Activated gamma-delta T cell treated with anti-CD3 and anti-CD28 coated beads, Interleukin-2, amount 50 U/mL, for 16 hours (primary cell): ENCODE data around the gene TOP2B.
A peak's percentile ranks its signal among the peaks of the same experiment; 100 is the strongest.

Experiments
- DNase-seq: peaks from one replicate; pipeline ENCODE4 v3.0.0-alpha.2; 2020; ENCODE audit warnings: low read depth

The TOP2B gene

DNA sequence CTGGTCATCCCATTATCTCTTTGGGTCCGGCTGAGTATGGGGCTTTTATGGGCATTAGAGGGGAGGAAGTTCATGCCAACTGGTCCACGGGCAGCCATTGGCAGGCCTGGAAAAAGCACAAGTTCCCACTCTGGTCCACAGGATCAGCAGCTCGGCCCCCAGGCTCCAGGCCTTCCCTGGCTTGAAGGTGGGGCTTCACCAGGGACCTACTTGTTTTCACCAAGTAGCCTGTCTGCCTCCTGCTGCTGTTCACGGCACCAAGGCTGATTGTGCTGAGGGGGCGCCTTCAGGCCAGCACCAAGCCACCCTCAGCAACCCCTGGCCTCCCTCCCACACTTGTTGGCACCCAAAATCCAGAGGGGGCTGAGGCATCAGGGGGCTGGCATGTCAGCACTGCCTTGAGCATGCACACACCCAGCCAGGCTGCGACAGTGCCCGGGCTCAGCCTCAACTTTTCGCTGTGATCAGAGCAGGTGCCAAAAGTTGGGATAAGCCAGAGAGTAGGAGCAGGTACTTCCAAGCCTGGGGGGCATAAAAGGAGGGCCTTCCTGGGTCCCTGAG, 9.1 kb upstream of the TOP2B start:
- no peak for DNase-seq

DNA sequence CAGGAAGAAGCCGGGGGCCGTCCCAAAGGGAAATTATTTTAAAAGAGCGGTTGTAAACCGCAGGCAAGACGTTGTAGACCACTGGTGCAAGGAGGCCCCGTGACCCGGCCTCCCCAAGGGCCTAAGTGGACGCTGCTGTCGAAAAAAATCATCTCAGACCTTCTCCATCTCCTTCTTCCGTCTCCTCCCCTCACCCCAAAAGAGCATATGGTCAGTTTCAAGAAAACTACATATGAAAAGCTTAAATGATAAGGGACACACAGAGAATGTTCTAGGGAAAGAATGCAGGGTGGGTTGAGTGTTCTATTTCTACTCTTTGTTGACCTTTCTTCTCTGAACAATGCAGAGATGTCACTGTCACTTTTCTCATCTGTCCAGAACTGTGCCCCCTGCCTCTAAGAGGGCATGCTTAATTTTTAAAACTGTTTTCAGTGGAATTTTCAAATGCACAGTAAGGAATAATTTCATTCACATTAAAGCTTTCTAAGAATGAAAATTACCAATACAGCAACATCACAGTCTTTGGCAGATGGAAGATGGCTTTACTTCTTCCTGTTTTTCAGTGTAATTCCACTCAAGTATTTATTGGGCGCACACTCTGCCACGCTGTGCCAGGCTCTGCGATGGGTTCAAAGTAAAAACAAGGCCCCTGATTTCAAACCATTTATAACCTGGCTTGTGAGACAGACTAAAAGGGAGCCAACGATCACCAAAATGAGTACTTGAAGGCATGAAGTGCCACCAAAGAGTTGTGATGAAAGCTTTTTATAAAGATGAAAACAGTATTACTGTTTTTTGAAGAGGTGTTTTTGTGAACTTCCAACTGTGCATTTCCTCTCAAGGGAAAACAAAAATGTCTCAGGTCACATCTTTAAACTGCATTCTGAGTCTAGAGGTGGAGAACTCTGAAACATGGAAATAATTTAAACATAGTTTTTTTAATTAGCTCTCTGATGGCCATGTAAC, 891 bp upstream of the TOP2B start:
- no peak for DNase-seq

DNA sequence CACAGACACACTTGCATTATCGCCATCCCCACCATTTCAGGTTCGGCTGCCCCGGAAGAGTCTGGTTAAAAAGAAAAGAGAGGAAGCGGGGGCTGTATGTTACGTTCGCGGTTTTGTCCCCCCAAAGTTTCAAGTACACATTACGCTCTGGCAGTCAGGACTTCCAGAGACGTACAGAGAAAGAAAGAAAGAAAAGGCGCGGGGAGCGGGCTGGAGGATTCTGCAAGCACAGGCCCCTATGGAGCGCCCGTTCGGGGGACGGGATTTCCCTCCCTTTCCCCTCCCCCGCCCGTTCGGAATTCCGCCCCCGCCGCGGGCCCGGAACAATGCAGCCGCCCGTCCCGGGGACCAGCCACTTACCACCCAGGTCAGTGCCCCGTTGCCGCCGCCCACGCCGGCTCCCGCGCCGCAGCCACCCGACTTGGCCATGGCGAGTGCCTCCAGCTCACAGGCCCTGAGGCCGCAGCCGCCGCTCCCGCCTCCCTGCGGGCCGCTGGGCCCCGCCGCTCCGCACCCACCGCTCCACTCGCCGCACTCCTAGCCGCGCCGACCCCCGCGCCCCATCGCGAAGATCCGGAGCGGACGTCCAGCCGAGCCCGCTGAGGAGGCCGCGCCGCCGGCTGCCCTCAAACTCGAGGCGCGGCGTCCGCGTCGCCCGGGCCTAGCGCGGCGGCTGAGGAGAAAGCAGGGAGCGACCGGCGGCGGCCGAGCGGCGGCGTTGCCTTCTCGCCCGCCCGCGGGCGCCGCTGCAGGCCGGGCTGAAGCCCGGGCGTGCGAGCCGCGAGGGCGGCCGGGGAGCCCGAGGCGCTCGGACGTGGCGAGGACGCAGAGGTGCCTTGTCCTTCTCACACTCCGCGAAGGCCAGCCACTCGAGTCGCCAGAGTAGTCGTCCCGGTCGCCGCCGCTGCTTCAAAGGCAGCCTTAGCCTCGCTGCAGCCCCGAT, 567 bp downstream of the TOP2B start:
- DNase-seq = peak; percentile 53

DNA sequence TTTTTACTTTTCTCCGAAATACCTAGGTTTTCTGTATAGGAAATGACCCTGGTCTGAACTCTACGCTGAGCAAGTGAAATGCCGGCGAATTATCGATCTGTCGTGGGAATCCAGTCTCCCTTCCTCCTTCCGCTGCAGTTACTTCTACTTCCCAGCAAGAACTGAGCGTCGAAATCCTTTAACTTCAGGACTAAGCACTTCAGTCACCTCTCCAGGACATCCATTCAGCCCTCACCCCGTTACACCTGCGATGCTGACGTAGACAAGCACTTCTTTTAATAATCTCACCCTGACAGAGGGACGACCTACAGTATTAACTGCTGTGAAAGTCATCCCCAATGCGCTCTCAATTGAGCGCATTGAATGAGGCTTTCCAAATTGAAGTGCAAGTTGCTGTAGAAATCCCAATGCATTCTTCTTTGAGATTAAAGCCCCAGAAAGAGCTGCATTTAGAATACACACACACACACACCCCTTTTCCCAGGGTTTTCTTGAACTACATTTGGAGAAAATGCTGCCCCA, 1.3 kb downstream of the TOP2B start:
- no peak for DNase-seq

DNA sequence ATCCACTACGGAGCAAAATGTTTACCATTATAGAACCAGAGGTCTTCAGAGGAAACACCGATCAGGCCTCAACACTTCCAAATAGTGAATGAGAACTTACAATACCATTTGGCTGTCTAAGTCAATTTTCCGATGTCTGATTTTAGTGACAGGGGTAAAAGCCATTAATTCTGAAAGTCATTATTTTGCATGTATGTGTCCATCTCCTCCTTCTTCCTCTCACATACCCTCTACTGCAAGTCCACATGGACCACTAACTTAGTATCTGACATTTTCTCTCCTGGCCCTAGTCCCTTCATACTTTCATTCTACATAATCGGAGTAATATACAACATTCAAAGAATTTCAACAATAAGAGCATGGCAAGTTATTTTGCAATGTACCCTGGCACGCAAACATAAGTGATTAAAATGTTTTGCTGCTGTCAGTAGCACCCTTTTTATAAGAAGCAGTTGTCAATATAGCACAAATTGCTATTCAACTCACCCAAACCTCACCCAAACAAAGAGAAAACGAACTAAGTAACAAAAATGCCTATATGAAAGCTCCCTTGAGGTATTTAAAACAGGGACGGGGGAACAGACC, 1.9 kb downstream of the TOP2B start:
- DNase-seq = no peak

DNA sequence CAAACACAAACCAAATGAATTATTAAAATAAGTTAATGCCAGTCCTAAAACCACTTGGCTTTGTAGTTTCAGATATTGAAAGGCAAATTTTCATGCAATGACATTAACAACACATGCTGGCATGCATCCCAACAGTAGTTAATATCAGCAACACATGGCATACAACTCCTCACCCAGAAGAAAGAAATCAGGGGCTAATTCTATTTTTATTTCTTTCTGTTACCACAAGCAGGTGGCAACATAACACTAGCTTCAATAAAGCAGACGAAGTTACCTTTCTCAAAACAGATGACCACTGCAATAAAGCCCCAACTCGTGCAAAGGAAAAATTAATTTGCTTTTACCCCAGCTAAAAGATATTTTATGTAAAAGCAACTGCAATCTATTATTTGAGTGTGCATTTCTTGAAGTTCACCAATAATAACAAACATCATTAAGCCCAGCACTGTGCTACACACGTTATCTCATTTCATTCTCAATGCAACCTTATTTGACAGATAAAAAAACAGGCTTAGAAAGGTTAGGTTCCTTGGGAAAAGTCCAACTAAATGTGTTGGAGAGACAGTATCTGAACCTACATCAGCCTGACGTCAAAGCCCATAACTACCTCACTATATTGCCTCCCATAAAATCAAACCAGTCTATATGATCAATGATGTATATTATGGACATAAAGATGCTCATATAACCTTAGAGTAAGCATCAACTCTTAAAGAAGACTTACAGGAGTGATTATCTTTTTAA, 2.8 kb downstream of the TOP2B start:
- no peak for DNase-seq

DNA sequence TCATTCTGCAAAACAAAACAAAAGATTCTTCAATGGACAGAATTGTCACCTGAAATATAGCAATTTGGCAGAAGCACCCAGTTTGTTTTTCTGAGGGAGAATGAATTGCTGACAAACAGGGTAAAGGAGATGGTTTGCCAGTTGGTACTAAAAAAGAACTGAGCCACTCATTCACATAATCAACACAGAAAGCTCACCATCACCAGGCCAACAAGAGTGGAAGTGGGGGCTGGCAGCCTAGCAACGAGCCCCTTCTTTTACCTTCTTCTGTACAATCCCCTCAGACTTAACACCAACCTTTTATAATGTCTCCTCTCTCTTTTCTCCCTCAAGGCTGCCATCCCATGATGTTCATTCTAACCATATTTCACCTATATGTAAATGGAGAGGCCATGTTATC, 5.9 kb downstream of the TOP2B start:
- DNase-seq = no peak

DNA sequence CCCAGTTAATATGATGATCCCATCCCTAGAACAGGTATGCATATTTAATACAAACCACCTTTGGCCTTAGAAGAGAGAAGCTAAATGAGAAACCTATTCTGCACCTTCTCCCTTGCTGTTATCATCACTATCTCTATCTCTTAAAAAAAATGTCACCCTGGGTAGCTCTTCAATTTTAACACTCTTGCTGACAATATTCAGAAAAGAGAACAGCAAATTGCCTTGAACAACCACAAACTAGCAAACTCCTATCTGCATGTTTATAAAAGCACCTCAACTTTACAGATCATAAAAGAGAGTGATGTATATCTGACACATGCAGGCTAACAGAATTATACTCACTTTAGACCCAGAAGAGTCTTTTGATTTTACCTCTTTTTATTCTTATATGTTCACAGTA, 7.4 kb downstream of the TOP2B start:
- no peak for DNase-seq

DNA sequence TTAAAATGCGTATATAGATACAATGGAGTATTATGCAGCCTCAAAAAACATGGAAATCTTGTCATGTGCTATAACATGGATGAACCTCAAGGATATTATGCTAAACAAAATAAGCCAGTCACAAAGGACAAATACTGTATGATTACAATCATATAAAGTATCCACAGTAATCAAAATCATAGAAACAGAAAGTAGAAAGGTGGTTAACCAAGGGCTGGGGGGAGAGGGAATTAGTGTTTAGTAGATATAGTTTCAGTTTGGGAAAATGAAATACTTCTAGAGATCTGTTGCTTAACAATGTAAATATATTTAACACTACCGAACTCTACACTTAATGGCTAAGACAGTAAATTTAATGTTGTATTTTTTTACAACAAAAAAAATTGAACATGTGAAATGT, 9.0 kb downstream of the TOP2B start:
- no peak for DNase-seq

DNA sequence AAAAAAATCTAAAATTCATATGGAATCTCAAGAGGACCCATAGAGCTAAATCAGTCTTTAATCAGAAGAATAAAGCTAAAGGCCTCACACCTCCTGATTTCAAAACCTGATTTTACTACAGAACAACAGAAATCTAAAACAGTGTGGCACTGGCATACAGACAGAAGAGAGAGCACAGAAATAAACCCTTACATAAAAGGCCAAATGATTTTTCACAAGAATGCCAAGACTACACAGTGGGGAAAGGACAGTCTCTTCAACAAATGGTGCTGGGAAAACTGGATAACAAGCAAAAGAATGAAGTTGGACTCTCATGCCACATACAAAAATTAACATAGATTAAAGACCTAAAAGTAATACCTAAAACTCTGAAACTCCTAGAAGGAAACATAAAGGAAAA, 10.1 kb downstream of the TOP2B start:
- no peak for DNase-seq

DNA sequence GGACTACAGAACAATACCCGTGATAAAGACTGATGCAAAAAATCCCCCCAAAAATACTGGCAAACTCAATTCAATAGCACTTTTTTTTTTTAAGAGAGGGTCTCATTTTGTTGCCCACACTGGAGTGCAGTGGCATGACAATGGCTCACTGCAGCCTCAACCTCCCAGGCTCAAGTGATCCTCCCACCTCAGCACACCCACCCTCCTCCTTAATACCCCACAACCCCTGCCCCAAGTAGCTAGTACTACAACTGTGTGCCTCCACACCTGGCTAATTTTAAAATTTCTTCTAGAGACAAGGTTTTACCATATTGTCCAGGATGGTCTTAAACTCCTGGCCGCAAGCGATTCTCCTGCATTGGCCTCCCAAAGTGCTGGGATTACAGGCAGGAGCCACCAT, 11.4 kb downstream of the TOP2B start:
- no peak for DNase-seq

DNA sequence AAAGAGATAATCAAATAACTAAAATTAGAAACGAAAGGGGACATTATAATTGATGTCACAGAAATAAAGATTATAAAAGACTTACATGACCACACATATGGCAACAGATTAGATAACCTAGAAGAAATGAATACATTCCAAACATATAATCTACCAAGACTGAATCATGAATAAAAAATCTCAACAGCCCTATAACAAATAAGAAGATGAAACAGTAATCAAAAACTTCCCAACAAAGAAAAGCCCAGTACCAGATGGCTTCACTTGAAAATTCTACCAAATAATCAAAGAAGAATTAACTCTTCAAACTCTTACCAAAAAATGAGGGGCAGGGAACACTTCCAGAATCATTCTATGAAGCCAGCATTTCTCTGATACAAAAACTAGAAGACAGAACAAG, 11.8 kb downstream of the TOP2B start:
- DNase-seq = no peak

DNA sequence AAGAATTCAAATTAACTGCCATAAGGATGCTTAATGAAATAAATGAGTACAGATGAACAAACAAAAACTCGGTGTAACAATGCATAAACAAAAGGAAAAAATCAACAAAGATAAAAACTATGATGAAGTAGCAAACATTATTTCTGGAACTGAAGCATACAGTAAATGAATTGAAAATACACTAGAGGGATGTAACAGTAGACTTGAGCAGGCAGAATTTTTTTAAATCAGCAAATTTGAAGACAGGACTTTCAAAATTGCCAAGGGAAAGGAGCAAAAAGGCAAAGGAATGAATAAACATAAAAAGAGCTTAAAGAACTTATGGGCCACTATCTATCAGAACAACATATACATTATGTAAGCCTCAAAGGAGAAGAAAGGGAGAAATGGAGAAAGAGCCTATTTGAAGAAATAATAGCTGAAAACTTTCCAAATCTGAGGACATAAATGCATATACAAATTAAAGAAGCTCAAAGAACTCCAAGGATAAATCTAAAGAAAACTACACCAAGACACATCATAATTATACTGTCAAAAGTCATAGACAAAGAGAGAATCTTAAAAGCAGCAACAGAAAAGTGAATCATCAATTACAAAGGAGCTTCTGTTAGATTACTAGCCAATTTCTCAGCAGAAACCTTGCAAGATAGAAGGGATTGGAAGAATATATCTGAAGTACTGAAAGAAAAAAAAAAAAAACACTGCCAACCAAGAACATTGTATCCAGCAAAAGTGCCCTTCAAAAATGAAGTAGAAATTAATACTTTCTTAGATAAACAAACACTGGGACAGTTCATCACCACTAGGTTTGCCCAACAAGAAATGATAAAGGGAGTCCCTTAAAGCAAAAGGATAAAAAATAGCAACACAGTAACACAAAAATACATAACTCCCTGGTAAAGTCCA, 15.5 kb downstream of the TOP2B start:
- no peak for DNase-seq

DNA sequence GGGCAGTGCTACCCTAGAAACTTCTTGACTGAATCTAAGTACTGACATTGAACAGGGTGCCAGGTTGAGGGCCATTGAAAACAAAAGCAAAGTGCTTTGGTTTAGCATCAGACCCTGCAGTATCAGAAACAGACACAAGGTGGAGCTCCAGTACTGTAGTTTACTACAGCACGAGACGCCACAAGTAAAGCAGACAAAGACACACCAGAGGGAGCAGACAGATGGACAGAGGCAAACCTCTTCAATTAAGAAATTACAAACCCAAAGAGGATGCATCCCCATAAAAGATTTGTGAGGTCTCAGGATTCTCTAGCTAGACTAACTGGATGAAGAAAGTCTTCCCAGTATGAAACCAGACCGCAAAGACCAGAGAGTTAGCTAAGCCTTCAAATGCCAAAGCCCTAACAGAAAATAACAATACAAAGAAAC, 16.6 kb downstream of the TOP2B start:
- peak; percentile 79 for DNase-seq

DNA sequence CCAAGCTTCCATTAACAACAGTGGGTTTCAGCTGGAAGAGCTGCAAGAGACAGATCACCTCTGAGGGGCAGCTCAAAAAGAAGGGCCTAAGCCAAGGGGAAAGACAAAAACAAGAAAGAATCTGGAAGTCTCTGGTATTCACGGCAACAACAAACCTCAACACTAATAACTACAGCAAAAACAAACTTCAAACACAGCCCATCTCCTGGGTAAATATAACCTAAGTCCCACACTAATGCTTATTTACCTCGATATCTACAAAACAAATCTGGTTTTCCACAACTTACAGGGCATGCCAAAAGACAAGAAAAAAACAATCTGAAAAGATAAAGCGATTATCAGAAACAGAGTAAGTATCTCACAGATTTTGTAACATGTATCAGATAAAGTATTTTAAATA, 29.7 kb downstream of the TOP2B start:
- DNase-seq = no peak

DNA sequence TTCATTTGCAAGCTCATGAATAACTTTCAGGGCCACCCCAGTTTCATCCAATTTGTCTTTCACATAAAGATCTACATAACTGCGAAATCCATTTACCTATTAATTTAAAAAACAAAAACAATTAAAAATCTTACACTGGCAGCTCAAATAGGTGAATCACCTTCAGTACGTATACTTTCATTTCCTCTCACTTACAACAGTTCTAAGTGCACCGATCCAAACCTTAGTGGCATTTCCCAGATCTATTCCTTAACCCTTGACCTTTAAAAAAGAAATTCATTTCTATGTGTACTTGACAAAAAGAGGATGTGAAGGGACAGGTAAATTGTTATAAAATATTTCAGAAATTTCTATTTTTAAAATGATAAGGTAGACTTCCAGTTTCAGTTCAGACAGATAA, 30.8 kb downstream of the TOP2B start:
- DNase-seq = no peak

DNA sequence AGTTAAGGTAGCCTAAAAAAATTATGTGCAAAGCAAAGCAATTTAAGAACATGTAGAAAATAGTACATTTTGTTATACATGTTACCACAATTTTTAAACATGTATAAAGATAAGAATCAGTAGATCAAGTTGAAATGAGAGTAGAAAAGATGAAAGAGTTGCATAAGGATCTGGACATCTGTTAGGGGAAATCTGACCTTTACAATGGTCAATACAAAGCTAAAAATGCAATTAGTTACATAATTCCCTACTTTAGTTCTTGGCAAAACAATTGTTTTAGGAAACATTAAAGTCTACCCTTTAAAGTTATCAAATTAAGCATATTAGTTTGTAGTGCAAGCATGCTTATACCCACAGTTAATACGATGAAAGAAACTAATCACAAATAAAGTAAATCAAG, 32.7 kb downstream of the TOP2B start:
- DNase-seq = no peak

DNA sequence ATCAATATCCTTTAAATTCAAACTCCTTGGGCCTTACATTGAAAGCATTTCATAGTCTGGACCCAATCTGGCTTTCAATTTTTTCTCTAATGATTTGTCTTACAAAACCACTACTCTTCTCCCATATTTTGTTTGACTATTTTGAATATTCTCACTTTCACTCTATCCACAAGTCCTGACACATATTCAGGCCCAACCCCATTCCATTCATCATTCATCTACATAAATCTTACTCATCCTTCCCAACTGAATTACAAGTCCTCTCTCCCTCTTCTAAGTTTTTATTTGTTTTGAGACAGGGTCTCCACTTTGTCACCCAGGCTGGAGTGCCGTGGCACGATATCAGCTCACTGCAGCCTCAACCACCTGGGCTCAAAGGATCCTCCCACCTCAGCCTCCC, 43.6 kb downstream of the TOP2B start:
- no peak for DNase-seq

DNA sequence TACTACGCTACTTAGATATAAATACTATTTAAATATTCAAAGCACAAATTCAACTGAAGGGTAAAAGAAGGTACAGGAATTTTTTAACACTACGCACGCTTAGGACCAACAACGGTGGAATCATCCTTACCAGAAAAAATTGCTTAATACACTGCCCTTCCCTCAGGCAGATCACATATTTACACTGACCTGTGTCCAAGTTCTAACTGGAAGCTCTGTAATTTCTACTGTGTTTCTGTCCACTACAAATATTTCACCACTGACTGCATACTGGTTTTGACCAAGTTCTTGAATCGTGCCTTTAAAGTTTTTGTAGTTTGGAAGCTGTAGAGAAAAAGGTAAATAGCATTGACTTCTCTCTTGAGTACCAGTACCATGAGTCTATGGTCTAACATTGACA, 44.2 kb downstream of the TOP2B start:
- DNase-seq = no peak

DNA sequence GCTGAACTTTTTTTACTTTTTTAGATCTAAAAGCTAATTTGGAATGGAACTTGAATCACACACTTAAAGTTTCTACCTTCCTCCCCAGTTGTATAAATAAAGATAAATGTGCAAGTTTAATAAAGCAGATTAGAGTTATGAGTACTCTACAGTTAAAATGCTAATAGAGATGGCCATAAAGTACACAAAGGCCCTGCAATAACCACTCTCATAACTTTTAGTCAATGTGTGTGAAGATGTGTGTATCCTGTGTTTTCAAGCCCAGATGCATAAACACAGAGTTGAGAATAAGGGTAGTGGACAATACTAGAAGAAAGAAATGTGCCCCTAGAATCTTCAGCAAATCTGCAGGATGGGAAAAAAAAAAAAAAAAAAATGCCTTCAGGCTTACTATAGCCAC, 45.3 kb downstream of the TOP2B start:
- no peak for DNase-seq
